Liver (tissue), 9 donors: ENCODE results near the gene KCTD12. TPM values are rescaled to one million over a fixed set of nuclear protein-coding genes. Genes with fewer than 3 reads are reported as not detected.

ENCODE experiments used
- DNase-seq: peaks from one replicate; pipeline ENCODE4 v3.0.0-alpha.2; 2017; ENCODE audit warnings: low spot score
- H3K27ac ChIP-seq, 2 donors: one replicate each; pipeline ENCODE4 v1.7.0; 2013; ENCODE audit warnings: inconsistent platforms in 2 of 2, low read length in 2 of 2, control low read depth in 1 of 2, low read depth in 1 of 2, mild to moderate bottlenecking in 1 of 2
- H3K27me3 ChIP-seq, 4 donors: one replicate each; pipeline versions ENCODE4 v1.6.1 to v1.7.0; 2013; ENCODE audit warnings: low read length in 3 of 4, inconsistent platforms in 1 of 4, mild to moderate bottlenecking in 1 of 4, moderate library complexity in 1 of 4; ENCODE audit not compliant: control insufficient read depth in 4 of 4, insufficient read depth in 4 of 4
- H3K36me3 ChIP-seq, 4 donors: one replicate each; pipeline versions ENCODE4 v1.6.1 to v1.7.0; 2013; ENCODE audit warnings: low read length in 3 of 4, mild to moderate bottlenecking in 3 of 4, low read depth in 1 of 4, moderate library complexity in 1 of 4; ENCODE audit not compliant: control insufficient read depth in 4 of 4, insufficient read depth in 3 of 4
- H3K4me1 ChIP-seq, 4 donors: one replicate each; pipeline versions ENCODE4 v1.6.1 to v1.7.0; 2013; ENCODE audit warnings: low read length in 3 of 4, mild to moderate bottlenecking in 3 of 4, moderate library complexity in 1 of 4; ENCODE audit not compliant: control insufficient read depth in 4 of 4, insufficient read depth in 4 of 4
- H3K4me3 ChIP-seq, 3 donors: one replicate each; pipeline versions ENCODE4 v1.6.1 to v1.7.0; 2013; ENCODE audit warnings: low read length in 3 of 3, control low read depth in 1 of 3, low read depth in 1 of 3, mild to moderate bottlenecking in 1 of 3
- H3K9ac ChIP-seq, 2 donors: one replicate each; pipeline ENCODE4 v1.7.0; 2013; ENCODE audit warnings: low read length in 2 of 2, mild to moderate bottlenecking in 2 of 2, moderate library complexity in 2 of 2, control low read depth in 1 of 2, low read depth in 1 of 2
- H3K9me3 ChIP-seq, 4 donors: one replicate each; pipeline versions ENCODE4 v1.6.1 to v1.7.0; 2013; ENCODE audit warnings: low read length in 3 of 4; ENCODE audit not compliant: control insufficient read depth in 4 of 4
- EGR1 ChIP-seq, 2 donors: IDR thresholded peaks; 2 replicates each; pipeline ENCODE4 v1.6.1; 2016 to 2018; ENCODE audit warnings: antibody characterized with exemption in 2 of 2, low read depth in 2 of 2
- FOXA1 ChIP-seq: IDR thresholded peaks from 2 replicates; pipeline ENCODE4 v1.6.1; 2016; ENCODE audit warnings: antibody characterized with exemption
- FOXA2 ChIP-seq: IDR thresholded peaks from 2 replicates; pipeline ENCODE4 v1.6.1; 2016; ENCODE audit warnings: antibody characterized with exemption
- GABPA ChIP-seq, 2 donors: IDR thresholded peaks in 1 of 2; conservative IDR thresholded peaks in 1 of 2; 2 replicates each; pipeline ENCODE4 v1.6.1; 2016; ENCODE audit warnings: antibody characterized with exemption in 2 of 2, mild to moderate bottlenecking in 1 of 2, moderate library complexity in 1 of 2
- HNF4A ChIP-seq, 2 donors: conservative IDR thresholded peaks; 2 replicates each; pipeline ENCODE4 v1.6.1; 2016; ENCODE audit warnings: antibody characterized with exemption in 2 of 2, mild to moderate bottlenecking in 2 of 2
- HNF4G ChIP-seq: IDR thresholded peaks from 2 replicates; pipeline ENCODE4 v1.6.1; 2016; ENCODE audit warnings: antibody characterized with exemption
- JUND ChIP-seq, 2 donors: IDR thresholded peaks; 2 replicates each; pipeline ENCODE4 v1.6.1; 2016; ENCODE audit warnings: antibody characterized with exemption in 2 of 2
- NR2F2 ChIP-seq: IDR thresholded peaks from 2 replicates; pipeline ENCODE4 v1.6.1; 2016; ENCODE audit warnings: antibody characterized with exemption
- RAD21 ChIP-seq, 2 donors: IDR thresholded peaks; 2 replicates each; pipeline ENCODE4 v1.6.1; 2016; ENCODE audit warnings: antibody characterized with exemption in 2 of 2, mild to moderate bottlenecking in 2 of 2
- RXRA ChIP-seq, 2 donors: IDR thresholded peaks; 2 replicates each; pipeline ENCODE4 v1.6.1; 2017 to 2018; ENCODE audit warnings: antibody characterized with exemption in 2 of 2, mild to moderate bottlenecking in 1 of 2
- SP1 ChIP-seq: IDR thresholded peaks from 2 replicates; pipeline ENCODE4 v1.6.1; 2018; ENCODE audit warnings: antibody characterized with exemption, mild to moderate bottlenecking
- TAF1 ChIP-seq: conservative IDR thresholded peaks from 2 replicates; pipeline ENCODE4 v1.6.1; 2016; ENCODE audit warnings: antibody characterized with exemption, mild to moderate bottlenecking
- YY1 ChIP-seq: IDR thresholded peaks from 2 replicates; pipeline ENCODE4 v1.6.1; 2016; ENCODE audit warnings: antibody characterized with exemption, mild to moderate bottlenecking
- WGBS: extraction: QIAGEN DNeasy Blood & Tissue Kit; methylation state at CpG from one replicate; pipeline ENCODE4 v1.1.7; 2013; 5-methylcytosine and 5-hydroxymethylcytosine counted together
- polyA plus RNA-seq, 2 donors: library from polyadenylated mRNA; stranded (reverse) in 1 of 2; unstranded in 1 of 2; fragments of 200-250 nt in 1 of 2; fragments of >200 nt in 1 of 2; fragmentation: Nextera tagmentation in 1 of 2; extraction: Ambion mirVana in 1 of 2; gene quantifications; one replicate each; pipeline versions ENCODE4 v1.2.1 to v1.2.3, GENCODE V29; 2013 to 2015
- total RNA-seq, 2 donors: library from RNA; depleted of rRNA; stranded (reverse); fragments of >200 nt; gene quantifications; one replicate each; pipeline ENCODE4 v1.2.3, GENCODE V29; 2014
- TF ChIP-seq, protein P1 (sequence below): IDR thresholded peaks from 2 replicates; pipeline ENCODE4 v1.6.1; 2016; ENCODE audit warnings: antibody characterized with exemption
- TF ChIP-seq, protein P2 (sequence below): IDR thresholded peaks from 2 replicates; pipeline ENCODE4 v1.6.1; 2016; ENCODE audit warnings: antibody characterized with exemption
- TF ChIP-seq, protein P3 (sequence below): IDR thresholded peaks from 2 replicates; pipeline ENCODE4 v1.6.1; 2016; ENCODE audit warnings: antibody characterized with exemption, mild to moderate bottlenecking
- TF ChIP-seq, protein P4 (sequence below): IDR thresholded peaks from 2 replicates; pipeline ENCODE4 v1.6.1; 2016; ENCODE audit warnings: antibody characterized with exemption
- TF ChIP-seq, protein P5 (sequence below): fragments of 150-350 bp; IDR thresholded peaks from 2 replicates; pipeline ENCODE4 v1.5.1; 2017; ENCODE audit warnings: improper control_type of control experiment, low read depth, low read length; ENCODE audit not compliant: missing input control
- donor health status: healthy.
- donor health status: healthy.
- donor health status: healthy.
- donor health status: healthy.
- donor health status: healthy.

Gene KCTD12
- total and polyA plus RNA-seq, 4 donors = 1.5 to 14.8 (median 6.6) TPM

DNA sequence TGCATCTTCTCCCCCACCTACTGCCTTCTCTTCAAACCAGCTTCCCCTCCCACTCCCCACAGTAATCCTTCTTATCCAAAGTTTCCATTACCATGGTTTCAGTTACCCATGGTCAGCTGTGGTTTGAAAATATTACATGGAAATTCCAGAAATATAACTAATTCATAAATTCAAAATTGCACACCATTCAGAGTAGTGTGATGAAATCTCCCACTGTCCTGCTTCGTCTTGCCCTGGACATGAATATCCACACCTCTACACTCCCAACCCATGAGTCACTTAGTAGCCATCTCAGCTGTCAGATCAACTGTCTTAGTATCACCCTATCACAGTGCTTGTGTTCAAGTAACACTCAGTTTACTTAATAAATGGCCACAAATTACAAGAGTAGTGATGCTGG is 3.8 kb upstream of the KCTD12 start:
- Histone ChIP-seq H3K4me3 (no peak overlapping the region), H3K9me3 (no peaks in the 10 kb centered on the region), H3K27ac (no peak overlapping the region), H3K4me1 (peaks cover 9 to 20% (median 14%) of the 10 kb centered on the region in 4 donors), H3K27me3 (peaks cover 0 to 8% (median 3%) of the 10 kb centered on the region in 4 donors), H3K9ac (no peak overlapping the region), H3K36me3 (no peaks in the 10 kb centered on the region)
- WGBS = 57% methylated on average over 1 of the region's 1 CpG
- no peak for TF ChIP-seq NR2F2
- TF ChIP-seq, protein P1, sequence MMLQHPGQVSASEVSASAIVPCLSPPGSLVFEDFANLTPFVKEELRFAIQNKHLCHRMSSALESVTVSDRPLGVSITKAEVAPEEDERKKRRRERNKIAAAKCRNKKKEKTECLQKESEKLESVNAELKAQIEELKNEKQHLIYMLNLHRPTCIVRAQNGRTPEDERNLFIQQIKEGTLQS = no peak
- TF ChIP-seq, protein P2, sequence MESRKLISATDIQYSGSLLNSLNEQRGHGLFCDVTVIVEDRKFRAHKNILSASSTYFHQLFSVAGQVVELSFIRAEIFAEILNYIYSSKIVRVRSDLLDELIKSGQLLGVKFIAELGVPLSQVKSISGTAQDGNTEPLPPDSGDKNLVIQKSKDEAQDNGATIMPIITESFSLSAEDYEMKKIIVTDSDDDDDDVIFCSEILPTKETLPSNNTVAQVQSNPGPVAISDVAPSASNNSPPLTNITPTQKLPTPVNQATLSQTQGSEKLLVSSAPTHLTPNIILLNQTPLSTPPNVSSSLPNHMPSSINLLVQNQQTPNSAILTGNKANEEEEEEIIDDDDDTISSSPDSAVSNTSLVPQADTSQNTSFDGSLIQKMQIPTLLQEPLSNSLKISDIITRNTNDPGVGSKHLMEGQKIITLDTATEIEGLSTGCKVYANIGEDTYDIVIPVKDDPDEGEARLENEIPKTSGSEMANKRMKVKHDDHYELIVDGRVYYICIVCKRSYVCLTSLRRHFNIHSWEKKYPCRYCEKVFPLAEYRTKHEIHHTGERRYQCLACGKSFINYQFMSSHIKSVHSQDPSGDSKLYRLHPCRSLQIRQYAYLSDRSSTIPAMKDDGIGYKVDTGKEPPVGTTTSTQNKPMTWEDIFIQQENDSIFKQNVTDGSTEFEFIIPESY = no peak
- no peak for TF ChIP-seq RXRA (IDR thresholded peaks at IDR 0.05)
- TF ChIP-seq FOXA2 = no peak
- TF ChIP-seq RAD21 (IDR thresholded peaks at IDR 0.05) = no peak
- TF ChIP-seq, protein P3, sequence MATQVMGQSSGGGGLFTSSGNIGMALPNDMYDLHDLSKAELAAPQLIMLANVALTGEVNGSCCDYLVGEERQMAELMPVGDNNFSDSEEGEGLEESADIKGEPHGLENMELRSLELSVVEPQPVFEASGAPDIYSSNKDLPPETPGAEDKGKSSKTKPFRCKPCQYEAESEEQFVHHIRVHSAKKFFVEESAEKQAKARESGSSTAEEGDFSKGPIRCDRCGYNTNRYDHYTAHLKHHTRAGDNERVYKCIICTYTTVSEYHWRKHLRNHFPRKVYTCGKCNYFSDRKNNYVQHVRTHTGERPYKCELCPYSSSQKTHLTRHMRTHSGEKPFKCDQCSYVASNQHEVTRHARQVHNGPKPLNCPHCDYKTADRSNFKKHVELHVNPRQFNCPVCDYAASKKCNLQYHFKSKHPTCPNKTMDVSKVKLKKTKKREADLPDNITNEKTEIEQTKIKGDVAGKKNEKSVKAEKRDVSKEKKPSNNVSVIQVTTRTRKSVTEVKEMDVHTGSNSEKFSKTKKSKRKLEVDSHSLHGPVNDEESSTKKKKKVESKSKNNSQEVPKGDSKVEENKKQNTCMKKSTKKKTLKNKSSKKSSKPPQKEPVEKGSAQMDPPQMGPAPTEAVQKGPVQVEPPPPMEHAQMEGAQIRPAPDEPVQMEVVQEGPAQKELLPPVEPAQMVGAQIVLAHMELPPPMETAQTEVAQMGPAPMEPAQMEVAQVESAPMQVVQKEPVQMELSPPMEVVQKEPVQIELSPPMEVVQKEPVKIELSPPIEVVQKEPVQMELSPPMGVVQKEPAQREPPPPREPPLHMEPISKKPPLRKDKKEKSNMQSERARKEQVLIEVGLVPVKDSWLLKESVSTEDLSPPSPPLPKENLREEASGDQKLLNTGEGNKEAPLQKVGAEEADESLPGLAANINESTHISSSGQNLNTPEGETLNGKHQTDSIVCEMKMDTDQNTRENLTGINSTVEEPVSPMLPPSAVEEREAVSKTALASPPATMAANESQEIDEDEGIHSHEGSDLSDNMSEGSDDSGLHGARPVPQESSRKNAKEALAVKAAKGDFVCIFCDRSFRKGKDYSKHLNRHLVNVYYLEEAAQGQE = no peak
- no peak for TF ChIP-seq HNF4G
- TF ChIP-seq SP1 = no peak
- TF ChIP-seq, protein P4, sequence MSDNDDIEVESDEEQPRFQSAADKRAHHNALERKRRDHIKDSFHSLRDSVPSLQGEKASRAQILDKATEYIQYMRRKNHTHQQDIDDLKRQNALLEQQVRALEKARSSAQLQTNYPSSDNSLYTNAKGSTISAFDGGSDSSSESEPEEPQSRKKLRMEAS = no peak
- TF ChIP-seq YY1 = no peak
- TF ChIP-seq EGR1 (IDR thresholded peaks at IDR 0.05; ENCODE audit: low read depth in 2 of 2) = no peak
- no peak for TF ChIP-seq TAF1
- no peak for TF ChIP-seq HNF4A (conservative IDR thresholded peaks at IDR 0.05)
- no peak for TF ChIP-seq FOXA1
- TF ChIP-seq JUND (IDR thresholded peaks at IDR 0.05) = no peak
- TF ChIP-seq GABPA (IDR thresholded peaks at IDR 0.05 in 1 of 2, conservative IDR thresholded peaks at IDR 0.05 in 1 of 2) = no peak
- TF ChIP-seq, protein P5, sequence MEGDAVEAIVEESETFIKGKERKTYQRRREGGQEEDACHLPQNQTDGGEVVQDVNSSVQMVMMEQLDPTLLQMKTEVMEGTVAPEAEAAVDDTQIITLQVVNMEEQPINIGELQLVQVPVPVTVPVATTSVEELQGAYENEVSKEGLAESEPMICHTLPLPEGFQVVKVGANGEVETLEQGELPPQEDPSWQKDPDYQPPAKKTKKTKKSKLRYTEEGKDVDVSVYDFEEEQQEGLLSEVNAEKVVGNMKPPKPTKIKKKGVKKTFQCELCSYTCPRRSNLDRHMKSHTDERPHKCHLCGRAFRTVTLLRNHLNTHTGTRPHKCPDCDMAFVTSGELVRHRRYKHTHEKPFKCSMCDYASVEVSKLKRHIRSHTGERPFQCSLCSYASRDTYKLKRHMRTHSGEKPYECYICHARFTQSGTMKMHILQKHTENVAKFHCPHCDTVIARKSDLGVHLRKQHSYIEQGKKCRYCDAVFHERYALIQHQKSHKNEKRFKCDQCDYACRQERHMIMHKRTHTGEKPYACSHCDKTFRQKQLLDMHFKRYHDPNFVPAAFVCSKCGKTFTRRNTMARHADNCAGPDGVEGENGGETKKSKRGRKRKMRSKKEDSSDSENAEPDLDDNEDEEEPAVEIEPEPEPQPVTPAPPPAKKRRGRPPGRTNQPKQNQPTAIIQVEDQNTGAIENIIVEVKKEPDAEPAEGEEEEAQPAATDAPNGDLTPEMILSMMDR = no peak
- no peak for DNase-seq
